NCI-H226 (cell line): ENCODE results near the gene OR2AT4.
"Not testable (repeated sequence)": the region's sequence is repeated elsewhere in the genome, so short reads cannot be mapped to it uniquely, and the experiment has no call there.

Experiments used
- DNase-seq: peaks from one replicate; pipeline ENCODE4 v3.0.0-alpha.2; 2015

OR2AT4 gene

DNA sequence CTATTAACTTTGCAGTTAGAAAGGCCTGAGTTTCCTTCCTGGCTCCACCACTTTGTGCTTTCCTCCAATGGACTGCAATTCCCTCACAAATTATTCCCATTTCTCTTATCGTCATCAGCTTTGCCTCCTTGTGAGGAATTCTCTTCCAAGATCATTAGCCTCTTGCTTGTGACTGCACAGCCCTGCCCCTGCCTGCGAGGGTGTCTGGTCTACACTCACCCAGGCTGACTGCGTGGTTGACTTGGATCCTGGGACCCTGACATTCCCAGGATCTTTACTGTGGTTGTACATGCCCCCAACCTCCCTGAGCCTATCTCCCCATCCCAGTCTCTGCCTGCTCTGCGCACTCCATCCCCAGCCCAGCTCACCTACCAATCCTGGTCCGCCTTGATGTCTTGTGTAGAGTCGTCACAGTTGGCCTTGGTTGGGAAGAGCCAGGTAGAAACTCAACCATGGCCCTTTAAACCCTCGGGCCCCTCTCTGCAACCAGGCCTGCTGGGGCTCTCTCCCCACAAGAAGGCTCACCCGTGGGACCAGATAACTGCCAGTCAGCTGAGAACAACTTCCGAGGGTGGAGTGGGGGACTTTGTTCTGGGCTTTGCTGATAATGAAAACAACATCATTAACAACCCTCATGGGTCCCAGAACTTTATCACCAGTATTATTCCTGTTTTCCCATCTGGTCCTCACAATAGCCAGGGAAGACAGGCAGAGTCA is at the start of gene OR2AT4:
Gene OR2AT4, minus strand, starts transcription at position 421 of the 717 bp plus-strand sequence.
- no peak for DNase-seq

DNA sequence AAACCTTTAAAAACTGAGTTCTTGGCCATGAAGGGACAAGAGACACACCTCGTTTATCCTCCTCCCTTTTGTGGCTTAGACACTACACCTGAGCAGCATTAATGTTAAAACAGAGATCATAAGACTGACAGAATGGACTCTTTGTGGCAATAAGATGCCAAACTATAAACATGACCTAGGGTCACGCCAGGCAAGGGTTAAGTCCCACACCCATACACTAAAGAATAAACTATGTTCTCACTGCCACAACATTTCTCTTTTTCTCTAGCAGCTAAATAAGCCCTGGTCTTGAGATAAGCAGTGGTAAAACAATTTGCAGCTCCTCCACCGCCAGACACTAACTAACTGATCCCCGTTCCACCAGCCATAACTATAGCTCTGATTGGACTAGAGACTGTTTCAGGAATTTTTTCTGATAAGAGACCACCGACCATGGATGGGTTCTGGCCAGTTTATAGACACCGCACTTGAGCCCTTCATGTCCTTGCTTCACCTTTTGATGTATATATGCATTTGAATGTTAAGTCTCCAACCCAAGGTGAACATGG is 49.4 kb upstream of the OR2AT4 start:
- DNase-seq, result no peak

DNA sequence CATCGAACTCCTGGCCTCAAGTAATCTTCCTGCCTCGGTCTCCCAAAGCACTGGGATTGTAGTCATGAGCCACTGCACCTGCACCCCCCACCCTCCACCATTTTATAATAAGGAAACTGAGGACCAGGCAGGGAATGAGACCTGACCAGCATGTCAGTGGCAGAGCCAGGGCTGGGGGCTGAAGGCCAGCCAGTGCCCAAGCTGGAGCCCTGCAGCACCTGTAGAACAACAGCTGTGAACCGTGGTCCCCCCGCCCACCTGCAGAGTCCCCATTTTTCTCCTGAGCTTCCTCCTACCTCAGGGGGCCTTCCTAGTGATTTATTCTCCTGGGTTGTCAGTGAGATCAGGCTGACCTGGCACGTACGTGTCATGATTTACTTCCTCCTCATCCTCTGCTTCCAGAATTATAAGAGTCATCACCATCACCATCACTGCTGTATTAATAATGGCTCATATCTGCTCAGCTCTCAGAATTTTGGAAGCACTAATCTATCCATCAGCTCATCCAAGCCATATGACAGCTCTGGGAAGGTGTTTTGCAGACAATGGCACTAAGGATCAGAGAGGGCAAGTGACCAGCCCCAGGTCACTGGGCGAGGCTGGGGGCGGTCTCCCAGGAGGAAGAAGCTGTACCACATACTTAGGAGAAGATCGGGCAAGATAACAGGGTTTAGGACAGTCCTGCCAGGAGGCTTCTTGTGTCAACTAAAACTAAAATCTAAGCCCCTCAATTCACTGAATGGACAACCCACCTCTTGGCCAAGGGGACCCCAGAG is 48.7 kb upstream of the OR2AT4 start:
- no peak for DNase-seq

DNA sequence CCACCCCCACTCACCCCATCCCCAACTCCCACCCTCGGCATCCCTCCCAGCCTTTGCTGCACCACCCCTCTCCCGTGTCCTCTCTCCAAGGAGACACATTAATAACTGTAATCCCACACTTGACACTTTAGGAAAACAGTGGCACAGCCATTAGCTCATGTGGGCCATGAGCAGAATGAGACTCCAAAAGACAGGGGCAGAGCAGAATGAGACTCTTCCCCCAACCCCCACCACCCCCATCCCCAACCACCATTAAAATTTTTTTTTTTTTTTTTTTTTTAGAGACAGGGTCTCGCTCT is 48.0 kb upstream of the OR2AT4 start:
- no peak for DNase-seq

GRCh38 chr11:75143420-75143731 is 46.7 kb upstream of the OR2AT4 start:
- no peak for DNase-seq

GRCh38 chr11:75142714-75143419 is 46.2 kb upstream of the OR2AT4 start:
- peak; percentile 94 for DNase-seq

GRCh38 chr11:75141166-75141565 is 44.5 kb upstream of the OR2AT4 start:
- DNase-seq, result no peak

DNA sequence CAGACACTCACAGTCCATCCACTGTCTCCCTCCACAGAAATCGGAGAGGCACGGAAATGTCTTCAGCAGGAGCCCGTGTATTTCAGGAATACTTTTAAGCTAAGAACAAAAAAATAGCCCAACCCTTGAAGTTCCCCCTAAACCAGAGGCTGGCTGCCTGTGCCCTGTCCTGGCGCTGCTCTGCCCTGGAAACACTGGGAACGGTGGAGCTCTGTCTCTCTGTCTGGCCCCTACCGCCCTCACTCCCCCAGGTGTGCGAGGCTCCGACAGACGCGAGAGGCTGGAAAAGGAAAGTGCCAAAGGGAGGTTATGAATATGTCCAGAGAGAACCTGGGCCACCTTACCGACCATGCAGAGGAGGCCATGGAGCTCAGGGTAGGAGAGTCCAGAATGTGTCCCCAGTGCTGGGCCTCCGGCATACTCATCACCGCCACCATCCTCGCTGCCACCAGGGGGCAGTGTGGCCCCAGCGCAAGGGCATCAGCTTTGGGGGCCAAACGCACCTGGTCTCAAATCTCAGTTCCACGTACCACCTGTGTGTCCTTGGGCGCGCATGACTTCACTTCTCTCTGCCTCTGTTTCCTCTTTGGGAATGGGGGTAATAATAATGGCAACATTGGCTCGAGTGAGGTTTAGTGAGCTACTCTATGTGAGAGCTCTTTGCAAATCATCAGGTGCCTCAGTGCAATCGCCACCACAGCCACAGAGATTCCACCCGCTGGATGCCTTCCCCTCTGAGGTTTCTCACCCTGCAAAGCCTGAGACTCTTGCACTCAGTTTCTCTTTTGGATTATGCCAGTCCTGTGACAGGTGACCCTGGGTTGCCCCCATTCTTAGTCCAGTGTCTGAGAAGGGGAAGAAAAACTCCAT is 43.8 kb upstream of the OR2AT4 start:
- no peak for DNase-seq

- DNase-seq, result no peak
Measured at GRCh38 chr11:75135651-75136050, 39.0 kb upstream of the OR2AT4 start.

- DNase-seq, result no peak
Measured at GRCh38 chr11:75135021-75135650, 38.5 kb upstream of the OR2AT4 start.

DNA sequence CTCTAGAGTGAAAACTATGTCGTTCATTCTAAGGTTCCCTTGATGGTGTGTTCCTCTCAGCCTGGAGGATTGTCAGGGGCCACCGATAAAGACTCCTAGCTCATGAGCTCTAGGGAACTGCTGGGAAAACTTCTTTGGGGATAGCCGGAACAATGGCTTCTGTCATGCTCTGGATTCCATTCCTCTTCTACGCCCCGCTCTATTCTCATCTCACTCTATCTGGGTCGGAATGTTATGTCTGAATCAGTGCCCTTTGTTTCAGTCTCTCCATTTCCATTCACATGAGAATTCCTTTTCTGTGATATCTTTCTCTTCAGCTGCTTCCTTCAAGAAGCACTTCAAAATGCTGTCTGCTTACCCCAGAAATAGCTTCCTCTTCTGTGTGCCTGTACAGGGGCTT is 37.3 kb upstream of the OR2AT4 start:
- DNase-seq, result no peak

GRCh38 chr11:75132080-75132479 is 35.4 kb upstream of the OR2AT4 start:
- DNase-seq, result no peak

- DNase-seq, result no peak
Measured at GRCh38 chr11:75126564-75126963, 29.9 kb upstream of the OR2AT4 start.

DNA sequence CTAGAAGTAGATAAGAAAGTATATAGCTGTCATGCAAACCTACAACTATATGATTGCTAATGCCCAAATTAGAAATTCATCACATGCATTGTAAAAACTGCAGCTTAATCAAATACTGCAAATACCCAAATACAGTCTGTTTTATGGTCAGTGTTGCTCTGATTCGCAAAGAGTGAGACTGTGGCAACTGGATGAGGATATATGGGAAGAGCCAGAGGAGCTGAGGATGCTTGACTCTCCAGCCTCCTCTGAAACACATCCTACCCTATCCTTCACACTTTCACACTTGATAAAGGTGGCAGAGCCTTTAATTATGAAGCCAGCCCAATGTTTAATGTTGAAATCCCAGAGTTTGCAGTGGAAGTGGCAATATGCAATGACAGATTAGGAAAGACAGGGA is 21.9 kb upstream of the OR2AT4 start:
- no peak for DNase-seq

GRCh38 chr11:75114465-75114864 is 17.8 kb upstream of the OR2AT4 start:
- no peak for DNase-seq

- no peak for DNase-seq
Measured at GRCh38 chr11:75113030-75113429, 16.4 kb upstream of the OR2AT4 start.

DNA sequence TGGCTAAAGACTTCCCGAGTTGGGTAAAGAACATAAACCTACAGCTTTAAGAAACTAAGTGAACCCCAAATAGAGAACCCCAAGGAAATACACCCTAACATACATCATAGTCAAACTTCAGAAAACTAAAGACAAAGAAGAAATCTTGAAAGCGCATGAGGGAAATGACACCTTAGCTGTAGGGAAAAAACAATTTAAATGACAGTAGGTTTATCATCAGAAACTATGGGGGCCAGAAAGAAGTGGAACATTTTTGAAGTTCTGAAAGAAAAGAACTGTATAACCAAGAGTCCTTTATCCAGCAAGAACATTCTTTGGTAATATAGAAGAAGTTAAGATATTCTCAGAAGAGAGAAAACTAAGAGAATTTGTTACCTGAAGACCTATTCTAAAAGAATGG is 15.5 kb upstream of the OR2AT4 start:
- DNase-seq, result no peak

- peak; percentile 18 for DNase-seq
Measured at GRCh38 chr11:75107187-75107586, 10.5 kb upstream of the OR2AT4 start.

DNA sequence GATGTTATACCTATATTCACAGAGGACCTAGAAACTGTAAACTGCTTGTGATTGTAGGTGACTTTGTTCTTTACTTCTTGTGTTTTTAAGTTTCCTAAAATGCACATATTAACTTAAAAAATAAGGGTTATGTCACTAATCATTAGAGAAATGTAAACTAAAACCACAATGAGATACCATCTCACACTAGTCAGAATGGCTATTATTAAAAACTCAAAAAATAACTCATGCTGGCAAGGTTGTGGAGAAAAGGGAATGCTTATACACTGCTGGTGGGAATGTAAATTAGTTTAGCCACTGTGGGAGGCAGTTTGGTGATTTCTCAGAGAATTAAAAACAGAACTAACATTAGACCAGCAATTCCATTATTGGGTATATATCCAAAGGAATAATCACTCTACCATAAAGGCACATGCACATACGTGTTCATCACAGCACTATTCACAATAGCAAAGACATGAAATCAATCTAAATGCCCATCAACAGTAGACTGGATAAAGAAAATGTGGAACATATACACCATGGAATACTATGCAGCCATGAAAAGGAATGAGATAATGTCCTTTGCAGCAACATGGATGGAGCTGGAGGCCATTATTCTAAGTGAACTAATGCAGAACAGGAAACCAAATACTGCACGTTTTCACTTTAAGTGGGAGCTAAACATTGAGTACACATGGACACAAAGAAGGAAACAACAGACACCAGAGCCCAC is 9.4 kb upstream of the OR2AT4 start:
- DNase-seq, result not testable (repeated sequence)

DNA sequence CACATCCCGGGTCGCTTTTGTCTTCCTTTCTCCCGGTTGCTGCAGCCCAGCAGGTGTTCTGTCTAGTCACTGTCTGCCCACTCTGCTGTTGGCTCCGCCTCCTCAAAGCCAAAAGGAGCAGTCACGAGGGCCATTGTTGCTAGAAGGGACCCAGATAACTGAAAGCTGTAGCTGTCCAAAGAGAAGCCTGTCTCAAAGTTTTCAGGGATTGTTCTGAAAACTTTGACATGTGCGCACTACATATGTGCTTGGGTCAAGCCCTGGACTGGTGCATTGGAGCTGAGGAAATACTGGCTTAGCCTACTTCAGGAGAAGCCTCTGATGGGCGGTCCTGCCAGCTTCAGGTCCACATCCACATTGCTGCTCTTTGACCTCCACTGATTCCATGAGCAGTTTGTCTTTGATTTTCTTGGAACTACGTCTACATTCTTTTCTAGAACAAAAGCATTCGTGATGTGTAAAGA is 8.8 kb upstream of the OR2AT4 start:
- DNase-seq, result no peak

DNA sequence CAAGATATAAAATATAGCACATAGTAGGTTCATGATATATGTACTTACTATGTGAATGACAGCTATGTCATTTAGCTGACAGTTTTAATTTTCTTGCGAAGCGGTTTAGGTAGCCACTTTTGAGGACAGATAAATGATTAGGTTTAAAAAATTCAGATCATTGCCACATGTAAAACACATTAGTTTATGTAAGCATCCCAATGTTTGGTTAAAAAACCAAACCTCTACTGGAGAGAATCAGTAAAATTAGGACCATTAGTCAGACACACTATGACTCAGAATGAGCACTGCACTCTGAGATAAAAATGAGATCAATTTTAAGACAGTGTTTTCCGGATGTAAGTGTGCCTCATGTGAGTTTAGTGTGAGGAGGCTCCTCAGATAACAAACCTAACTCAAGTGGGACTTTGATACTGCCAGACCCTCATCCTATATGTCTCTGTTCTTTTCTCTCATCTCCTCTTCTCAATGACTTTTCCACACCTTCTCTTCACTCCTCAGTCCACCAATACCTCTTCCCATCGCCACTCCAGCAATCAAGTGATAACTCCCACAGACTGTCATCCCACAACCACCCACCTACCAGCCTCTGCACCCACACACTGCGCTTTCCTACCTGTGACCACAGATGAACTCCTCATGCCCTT is 6.8 kb upstream of the OR2AT4 start:
- peak; percentile 67 for DNase-seq
